GM19240 (cell line): Measurements from ENCODE around the gene ELMOD2.
"Not testable (repeated sequence)": the region's sequence is repeated elsewhere in the genome, so short reads cannot be mapped to it uniquely, and the experiment has no call there.

Source experiments
- DNase-seq: peaks from one replicate; pipeline ENCODE4 v3.0.0; 2011; ENCODE audit warnings: low spot score; ENCODE audit not compliant: insufficient read length

ELMOD2 gene, protein sequence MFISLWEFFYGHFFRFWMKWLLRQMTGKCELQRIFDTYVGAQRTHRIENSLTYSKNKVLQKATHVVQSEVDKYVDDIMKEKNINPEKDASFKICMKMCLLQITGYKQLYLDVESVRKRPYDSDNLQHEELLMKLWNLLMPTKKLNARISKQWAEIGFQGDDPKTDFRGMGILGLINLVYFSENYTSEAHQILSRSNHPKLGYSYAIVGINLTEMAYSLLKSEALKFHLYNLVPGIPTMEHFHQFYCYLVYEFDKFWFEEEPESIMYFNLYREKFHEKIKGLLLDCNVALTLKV

DNA sequence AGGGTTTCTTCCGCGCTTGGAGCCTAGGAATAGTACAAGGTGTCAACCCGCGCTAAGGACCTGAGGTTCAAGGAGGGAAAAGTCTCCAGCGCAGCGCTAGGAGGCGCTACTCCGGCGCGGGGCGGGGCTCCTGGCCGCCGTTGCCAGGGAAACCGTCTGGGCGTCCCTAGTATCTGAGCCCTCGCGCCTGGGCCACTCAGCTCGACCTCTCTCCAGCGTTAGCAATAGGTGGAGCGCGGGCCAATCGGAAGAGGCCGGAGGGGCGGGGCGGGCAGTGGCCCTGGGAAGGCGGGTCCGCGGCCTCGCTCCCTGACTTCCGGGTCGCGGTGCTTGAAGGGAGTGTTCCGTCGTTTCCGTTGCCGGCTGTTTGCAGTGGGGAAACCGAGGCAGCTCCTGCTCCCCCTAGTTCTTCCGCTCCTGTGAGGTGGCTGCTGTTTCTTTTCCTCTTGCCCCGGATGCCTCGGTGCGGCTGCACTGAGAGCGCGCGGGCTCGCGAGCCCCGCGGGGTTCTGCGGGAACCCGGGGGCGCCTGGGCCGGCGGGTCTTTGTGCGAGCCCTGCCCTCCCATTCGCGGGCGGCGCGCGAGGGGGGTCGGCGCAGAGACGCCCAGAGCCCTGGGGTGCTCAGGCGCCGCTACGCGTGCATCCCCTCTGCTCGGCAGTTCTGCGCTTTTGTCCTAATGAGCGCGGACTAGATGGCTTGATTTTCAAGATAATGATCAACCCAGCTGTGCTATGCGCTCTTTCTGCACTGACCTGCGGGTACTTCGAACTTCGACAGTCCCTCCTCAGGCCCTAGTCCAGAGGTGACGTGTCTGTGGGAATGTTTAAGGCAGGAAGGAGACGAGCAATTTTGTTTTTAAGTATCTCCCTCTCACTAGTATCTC is at the start of gene ELMOD2:
TSS of gene ELMOD2 (plus strand) at position 312 of the 886 bp plus-strand sequence. CDS start 1,261 bp downstream, outside the sequence.
- peak; percentile 94 for DNase-seq

DNA sequence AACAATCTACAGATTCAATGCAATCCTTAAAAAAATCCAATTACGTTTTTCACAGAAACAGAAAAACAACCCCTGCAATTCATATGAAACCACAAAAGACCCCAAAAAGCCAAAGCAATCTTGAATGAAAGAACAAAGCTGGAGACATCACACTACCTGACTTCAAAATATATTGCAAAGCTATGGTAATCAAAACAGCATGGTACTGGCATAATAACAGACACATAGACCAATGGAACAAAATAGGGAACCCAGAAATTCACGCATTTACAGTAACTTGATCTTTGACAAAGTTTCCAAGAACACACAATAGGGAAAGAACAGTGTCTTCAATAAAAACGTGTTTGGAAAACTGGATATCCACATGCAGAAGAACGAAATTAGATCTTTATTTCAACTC is 40.5 kb upstream of the ELMOD2 start:
- DNase-seq = no peak

DNA sequence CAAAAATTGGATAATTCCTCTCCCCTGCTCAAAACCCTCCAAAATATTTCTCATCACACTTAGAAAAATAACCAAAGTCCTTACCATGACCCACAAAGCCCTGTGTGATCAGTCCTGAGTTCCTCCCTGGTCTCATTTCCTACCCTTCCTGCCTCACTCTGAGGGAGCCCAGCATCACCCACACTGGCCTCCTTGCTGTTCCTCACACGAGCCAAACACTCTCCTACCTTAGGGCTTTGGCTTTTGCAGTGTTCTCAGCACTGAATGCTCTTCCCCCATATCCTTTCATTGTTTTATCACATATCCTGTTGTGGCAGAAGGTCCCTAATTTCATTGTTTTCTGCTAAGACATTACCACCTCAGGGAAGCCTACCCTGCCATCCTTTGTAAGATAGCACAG is 38.0 kb upstream of the ELMOD2 start:
- no peak for DNase-seq

DNA sequence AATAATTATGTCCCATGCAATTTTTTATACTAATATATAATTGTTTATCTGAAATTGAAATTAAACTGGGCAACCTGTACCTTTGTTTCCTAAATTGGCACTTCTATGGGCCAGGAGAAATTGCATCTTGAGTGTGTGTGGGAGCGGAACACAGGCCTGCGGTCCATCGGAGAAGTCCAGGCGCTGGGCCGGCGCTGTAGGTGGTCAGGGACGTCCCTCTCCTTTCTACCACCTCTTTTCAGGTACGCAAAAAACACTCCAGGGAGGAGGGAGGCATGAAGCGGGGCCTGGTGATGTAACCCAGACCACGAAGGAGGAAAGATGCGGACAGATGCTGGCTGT is 26.6 kb upstream of the ELMOD2 start:
- DNase-seq = no peak

DNA sequence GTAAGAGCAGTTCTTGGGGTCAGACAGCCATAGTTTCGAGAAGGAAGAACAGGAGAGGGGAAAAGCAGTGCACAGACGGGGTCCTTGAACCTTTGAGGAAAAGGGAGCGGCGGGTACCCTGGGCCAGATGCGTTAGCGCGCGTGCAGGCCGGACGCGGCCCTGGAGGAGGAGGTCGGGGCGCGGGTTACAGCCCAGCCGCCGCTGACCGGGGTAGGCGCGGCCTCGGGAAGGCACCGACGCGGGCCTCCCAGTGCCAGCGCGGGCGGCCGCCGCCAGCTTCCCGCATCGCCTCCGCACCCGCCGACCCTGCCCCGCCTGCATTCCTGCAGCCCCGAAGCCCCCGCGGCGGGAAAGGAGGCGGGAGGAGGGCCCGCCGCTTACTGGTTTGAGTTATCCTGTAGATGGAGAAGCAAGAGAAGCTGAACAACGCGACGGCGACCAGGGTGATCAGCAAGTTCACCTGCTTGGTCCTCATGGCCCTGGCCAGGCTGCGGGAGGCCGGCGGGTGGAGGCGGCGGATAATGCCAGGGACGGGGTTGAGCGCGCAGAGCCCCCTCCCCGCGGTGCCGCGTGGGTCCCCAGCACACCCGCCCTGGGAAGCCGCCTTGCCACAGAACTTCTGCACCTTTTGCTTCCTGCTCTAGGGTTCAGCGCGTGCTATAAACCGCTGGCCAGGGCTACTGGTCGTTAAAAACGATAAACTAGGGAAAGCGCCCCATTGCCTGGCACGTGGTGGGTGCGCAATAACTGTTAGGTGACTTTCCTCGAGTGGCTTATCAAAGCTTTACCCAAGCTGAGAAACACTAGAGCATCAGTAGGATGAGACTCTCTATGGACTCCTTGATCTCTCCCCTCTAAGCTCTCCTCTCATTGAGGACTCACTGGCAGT is 26.0 kb upstream of the ELMOD2 start, which contains the start of gene MGAT4D:
TSS of gene MGAT4D (minus strand) at position 547 of the 890 bp plus-strand sequence. CDS start at position 476, 71 bp downstream.
- DNase-seq = no peak

DNA sequence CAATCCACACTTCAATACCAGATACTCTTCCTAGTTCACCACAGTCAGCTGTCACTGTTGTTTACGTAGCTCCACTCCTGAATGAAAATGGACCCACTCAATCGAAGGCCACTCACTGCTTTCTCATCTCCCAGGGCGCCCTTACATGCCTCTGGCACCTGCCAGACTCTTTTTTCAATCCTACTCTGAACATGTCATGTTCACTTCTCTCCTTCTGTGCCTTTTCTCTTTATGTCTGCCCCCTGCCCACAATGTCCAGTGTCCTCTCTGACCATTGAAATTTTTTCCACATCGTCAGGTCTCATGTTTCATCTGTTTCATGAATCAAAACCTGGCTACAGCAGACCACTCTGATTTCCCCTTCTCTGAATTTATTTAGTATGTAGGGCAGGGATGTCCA is 24.6 kb upstream of the ELMOD2 start:
- no peak for DNase-seq

DNA sequence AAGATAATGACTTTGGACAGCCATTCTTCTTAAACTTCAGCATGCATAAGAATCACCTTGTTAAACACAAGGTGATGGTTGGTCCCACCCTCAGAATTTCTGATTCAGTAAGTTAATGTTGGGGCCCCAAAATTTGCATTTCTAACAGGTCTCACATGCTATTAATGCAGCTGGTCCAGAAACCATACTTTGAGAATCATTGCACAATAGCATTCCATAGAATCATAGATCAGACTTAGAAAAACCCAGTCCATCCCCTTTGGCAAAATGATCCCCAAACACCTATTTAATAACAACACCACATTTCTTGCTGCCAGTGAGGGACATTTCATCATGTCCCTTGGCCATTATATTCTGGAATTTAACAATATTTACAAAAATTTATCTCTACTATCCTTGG is 19.7 kb upstream of the ELMOD2 start:
- DNase-seq = no peak

DNA sequence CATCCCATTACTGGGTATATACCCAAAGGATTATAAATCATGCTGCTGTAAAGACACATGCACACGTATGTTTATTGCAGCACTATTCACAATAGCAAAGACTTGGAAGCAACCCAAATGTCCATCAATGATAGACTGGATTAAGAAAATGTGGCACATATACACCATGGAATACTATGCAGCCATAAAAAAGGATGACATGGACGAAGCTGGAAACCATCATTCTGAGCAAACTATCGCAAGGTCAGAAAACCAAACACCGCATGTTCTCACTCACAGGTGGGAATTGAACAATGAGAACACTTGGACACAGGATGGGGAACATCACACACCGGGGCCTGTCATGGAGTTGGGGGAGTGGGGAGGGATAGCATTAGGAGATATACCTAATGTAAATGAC is 10.2 kb upstream of the ELMOD2 start:
- not testable (repeated sequence) for DNase-seq

DNA sequence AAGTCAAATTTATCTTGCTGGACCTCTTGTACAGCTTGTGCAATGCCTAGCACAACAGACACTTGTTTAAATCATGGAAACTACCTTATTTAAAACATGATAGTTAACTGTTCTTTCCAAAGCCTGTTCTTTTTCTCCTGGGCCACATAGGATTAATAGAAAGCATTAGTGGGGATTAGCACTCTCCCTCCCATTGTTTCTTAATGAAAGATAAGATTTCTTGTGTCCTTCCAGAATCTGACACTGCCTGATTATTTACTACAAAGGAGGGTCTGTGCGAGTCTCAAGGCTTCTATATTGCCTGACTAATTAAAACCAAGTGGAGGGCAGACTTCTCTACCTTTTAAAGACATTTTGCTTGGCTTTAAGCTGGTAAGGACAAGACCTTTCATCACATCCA is 8.5 kb upstream of the ELMOD2 start:
- DNase-seq = no peak

DNA sequence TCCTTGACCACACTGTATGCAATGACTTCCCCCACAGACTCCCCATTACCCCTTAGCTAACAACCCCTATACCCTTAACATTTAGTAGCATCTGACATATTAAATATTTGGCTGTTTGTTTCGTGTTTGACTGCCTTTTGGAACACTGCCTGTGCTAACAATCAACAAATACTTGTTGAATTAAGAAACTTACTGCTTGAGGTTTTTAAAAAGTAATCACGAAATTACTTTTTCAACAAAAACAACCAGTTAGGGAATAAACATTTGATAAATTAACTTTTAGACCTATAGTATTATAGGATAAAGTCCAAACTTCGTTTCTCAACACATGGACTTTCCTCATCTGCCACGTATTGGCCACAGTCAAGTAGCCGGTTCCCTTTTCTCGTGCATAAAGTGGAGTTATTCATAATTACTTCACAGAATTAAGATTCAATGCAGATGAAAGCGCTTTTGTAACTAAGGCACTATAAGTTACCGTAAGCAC is 555 bp upstream of the ELMOD2 start:
- no peak for DNase-seq

DNA sequence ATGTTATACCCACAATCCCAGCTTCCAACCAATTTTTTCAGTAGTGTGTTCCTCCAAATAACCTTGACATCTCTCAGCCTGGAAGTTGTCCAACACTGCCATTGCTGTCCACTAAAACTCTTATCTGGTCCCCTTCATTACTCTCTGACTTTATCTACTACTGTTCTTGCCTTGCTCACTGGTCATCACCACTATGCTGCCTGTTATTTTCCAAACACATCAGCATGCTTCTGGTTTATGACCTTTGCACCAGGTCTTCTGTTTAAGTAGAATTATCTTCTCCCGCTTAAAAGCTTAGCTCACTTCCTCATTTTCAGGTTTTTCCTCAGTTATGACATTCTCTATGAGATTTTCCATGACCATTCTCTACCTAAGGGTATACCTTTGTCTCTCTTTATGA is 5.5 kb downstream of the ELMOD2 start:
- no peak for DNase-seq

DNA sequence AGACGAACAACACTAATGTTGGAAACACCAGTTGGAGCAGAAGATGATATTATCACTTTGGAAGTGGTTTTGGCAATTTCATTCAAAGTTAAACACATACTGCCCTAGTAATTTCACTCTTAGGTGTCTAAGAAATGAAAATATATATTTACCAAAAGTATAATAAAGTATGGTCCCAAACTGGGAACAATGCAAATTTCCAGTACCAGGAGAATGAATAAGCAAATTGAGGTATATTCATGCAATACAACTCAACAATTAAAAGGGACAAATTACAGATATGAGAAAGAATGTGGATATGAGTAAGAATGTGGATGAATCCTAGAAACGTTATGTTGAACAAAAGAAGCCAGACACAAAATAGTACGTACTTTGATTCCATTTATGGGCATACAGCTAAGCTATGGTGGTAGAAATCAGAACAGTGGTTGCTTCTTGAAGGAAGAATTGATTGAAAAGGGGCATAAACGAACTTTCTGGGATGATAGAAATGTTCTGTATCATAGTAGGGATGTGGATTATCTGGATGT is 10.0 kb downstream of the ELMOD2 start:
- DNase-seq = no peak

DNA sequence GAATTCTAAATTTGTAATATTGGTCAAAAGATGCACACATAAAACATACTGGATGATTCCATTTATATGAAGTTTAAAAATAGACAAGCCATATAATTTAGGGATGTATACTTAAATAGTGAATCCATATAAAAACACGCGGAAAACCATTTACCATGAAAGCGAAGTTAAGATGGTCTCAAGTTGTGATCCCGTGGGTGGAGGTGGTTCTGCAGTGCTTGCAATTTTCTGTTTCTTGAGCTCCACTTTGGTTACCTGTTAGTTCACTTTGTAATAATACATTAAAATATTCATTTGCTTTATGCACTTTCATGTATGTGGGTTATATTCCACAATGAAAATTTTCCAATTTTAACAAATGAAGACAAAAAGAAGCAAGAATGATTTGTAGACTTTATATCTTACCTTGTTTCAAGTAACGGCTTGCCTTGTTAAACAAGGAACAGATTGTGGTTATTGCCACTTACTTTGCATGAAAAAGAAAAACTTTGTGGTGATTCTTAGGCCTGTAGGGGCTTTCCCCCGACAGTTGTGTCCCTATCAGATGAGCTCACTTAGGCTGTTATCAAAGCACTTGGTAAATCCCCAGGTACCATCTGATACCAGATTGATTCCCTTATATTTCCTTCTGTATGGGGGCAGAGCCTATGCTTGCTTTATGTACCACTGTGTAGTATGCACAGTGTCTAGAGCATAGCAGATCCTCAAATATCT is 32.6 kb downstream of the ELMOD2 start:
- DNase-seq = peak; percentile 40

DNA sequence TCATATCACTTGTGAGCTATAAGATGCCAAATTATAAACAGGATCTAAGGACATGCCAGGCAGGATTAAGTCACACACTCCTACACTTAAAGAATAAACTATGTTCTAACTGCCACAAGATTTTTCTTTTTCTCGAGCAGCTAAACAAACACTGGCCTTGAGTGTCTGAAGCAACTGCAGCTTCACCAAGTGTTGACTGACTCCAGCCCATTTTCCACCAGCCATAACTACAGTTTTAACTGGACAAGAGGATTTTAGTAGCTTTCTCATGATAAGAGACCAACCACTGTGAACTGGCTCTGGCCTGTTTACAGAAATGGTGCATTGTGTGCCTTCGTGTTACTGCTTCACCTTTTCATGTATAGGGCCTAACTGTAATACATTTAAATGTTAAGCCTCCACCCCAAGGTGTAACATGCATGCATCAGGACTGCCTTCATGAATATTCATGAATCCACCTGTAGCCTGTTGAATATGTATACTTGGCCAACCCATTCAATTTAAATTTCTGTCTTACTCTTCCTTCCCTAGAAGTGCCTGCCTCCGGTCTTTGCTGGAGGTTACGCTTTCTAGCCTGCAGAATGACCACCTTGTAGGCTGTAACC is 34.0 kb downstream of the ELMOD2 start:
- DNase-seq = no peak

DNA sequence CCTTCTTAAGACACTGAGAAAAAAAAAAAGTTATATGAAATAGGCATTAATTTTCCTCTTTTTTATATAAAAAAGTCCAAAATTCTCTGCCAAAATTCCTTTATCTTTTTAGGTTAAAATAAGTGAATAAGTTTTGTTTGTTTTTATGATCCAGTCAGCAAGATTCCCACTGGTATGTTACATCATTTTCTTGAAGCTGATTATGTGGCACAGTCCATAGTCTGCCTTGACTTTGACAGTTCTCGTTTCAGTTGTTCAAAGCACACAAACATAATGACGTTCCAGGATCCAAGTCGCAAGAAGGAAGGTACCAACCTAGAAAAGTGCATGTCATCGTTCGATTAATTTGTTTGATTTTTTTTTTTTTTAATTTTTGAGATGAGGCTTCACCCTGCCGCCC is 35.7 kb downstream of the ELMOD2 start:
- DNase-seq = no peak

DNA sequence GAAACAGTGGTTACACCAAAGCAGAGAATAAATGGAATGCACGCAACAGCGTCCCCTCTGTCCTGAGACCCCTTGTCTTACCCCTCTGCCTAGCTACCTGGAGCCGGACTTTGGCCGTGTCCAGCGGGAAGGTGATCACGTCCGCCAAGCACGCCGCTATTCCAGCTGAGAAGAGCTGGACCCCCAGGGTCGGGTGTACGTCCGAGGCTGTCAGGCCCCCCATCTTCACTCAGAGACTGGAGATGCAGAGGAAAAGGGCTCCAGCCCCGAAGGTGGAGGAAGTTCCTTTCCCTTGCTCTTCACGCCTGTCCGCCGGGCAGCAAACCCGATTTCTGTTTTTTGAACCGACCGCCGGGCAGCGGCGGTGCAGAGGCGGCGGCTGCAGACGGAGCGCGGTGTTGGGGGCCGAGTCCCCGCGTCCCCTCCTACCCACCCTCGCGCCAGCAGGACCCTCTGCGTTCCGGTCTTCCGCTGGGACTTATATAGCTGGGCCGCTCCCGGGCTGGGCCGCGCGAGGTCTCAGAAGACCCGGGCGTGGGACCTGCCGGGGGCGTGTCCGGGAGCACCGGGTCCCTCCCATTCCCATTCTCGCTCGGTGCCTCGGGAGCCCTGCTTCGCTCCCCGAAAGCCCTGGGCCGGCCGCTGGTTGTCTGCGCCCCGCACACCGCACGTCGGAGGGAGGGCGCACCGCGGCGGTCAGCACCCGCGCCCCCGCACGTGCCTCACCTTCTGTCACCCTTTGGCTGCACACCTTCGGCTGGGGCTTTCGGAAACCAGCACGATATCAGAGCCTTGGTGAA is 44.7 kb downstream of the ELMOD2 start, which contains the start of gene UCP1:
TSS of gene UCP1 (minus strand) at position 455 of the 800 bp plus-strand sequence. CDS start at position 223, 232 bp downstream.
- DNase-seq = no peak

DNA sequence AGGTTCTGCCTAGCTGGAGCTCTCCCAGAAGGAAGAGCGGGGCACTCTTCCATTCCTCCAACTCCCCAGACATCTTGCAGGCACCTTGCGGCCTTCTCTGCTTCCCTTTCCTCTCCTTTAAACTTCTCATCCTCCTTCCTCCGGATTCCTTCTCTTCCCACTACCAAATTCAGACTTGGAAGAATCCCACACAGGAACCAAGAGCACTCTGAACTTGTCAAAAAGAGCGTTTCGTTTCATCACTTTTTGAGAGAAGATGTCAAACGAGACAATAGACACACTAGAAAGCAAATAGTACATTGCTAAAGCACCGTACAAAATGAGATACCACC is 45.3 kb downstream of the ELMOD2 start:
- no peak for DNase-seq

DNA sequence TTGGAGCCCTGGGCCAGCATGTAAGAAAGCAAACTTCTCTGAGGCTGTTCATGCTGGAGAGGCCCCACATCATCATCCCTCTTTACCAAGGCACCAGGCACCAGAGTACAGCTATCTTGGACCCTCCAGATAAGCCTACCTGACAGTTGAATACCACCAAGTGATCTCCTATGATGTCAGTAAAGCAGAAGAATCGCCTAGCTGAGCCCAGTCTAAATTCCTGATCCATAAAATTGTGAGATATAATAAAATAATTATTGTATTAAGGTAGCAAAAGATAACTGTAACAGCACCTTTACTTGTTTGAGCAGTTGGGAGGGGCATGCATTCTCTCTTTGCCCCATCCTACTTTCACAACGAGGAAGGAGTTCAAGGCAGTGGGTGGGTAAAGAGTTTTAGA is 47.7 kb downstream of the ELMOD2 start:
- no peak for DNase-seq

DNA sequence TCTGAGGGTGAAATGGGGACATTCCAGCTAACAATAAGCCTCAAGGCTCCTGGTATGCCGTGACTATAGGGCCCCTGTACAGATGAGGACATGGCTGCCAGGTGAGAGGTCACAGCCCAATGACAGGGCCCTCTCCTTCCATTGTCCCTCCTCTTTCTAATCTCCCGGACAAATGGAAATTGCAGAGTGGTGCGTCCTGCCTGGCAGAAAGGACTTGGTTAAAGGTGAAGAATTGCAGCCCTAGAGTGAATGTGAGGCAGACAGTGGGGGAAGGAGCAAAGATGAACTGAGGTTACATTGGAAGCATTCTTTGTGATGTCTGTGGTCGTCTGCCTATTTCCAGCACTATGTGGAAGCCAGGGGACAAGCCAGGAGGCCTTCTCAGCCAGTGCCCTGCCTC is 51.5 kb downstream of the ELMOD2 start:
- no peak for DNase-seq
